HG02943 (cell line): ENCODE results near the gene KIF22.

Experiments used
- ATAC-seq: cut with Tn5 transposase; IDR thresholded peaks from one replicate; pipeline ENCODE4 v1.9.1; 2021; ENCODE audit warnings: mild to moderate bottlenecking, low read depth, moderate library complexity; ENCODE audit not compliant: unreplicated experiment

KIF22 gene

DNA sequence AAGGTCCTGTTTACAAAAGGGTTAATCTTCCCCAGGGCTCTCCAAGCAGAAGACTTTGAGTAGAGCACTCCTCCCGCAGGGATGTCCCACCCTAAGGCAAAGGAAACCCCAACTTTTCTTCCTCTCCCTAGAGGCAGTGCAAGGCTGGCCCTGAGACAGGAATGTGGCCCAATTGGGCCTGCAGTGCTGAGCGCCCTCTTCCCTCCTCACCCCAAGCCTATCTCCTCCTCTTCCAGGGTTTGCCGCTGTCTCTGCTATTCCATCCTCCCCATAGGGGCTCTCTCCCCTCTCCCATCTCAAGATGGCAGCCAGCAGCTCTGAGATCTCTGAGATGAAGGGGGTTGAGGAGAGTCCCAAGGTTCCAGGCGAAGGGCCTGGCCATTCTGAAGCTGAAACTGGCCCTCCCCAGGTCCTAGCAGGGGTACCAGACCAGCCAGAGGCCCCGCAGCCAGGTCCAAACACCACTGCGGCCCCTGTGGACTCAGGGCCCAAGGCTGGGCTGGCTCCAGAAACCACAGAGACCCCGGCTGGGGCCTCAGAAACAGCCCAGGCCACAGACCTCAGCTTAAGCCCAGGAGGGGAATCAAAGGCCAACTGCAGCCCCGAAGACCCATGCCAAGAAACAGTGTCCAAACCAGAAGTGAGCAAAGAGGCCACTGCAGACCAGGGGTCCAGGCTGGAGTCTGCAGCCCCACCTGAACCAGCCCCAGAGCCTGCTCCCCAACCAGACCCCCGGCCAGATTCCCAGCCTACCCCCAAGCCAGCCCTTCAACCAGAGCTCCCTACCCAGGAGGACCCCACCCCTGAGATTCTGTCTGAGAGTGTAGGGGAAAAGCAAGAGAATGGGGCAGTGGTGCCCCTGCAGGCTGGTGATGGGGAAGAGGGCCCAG is 22.4 kb downstream of the KIF22 start:
- no peak for ATAC-seq

DNA sequence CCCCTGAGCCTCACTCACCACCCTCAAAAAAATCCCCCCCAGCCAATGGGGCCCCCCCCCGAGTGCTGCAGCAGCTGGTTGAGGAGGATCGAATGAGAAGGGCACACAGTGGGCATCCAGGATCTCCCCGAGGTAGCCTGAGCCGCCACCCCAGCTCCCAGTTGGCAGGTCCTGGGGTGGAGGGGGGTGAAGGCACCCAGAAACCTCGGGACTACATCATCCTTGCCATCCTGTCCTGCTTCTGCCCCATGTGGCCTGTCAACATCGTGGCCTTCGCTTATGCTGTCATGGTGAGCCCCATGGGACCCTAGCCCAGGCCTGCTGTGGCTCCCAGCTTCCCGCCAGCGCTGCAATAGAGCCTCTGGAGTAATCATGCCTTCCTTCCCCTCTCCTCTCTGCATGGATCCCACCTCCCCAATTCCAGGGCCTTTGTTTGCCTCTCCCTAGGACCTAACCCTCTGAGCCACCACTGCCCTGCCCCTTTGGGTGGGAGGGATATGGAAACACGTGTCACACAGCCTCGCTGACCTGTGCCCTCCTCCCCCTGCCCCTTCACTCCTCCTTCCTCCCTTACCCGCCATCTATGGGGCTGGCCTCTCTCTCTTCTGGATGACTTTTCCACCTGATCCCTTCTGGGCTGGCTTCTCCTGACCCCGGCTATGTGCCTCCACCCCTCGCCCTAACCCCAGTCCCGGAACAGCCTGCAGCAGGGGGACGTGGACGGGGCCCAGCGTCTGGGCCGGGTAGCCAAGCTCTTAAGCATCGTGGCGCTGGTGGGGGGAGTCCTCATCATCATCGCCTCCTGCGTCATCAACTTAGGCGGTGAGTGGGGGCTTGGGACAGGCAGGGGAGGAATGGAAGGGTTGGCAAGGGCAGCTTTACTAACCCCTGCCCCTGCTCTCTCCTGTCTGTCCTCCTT is 23.4 kb downstream of the KIF22 start:
- no peak for ATAC-seq

DNA sequence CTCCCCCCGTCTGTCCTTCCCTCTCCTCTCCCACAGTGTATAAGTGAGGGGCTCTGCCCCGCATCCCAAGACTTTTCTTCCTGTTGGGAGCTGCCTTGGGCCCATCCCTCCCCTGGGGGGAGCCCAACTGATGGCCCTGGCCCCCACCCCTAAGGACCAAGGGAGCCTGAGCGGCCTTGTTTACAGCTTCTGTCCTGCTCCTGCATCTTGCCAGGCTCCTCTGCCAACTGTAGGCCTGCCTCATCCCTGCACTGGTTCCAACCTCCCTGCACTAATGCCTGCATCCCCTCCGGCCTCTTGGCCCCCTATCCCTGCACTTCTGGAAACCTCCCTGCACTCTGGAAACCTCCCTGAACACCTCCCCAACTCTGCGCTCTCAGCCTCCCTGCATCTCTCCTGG is 24.0 kb downstream of the KIF22 start:
- ATAC-seq = no peak

- no peak for ATAC-seq
Observed at GRCh38 chr16:29815032-29815721, 24.6 kb downstream of the KIF22 start.

DNA sequence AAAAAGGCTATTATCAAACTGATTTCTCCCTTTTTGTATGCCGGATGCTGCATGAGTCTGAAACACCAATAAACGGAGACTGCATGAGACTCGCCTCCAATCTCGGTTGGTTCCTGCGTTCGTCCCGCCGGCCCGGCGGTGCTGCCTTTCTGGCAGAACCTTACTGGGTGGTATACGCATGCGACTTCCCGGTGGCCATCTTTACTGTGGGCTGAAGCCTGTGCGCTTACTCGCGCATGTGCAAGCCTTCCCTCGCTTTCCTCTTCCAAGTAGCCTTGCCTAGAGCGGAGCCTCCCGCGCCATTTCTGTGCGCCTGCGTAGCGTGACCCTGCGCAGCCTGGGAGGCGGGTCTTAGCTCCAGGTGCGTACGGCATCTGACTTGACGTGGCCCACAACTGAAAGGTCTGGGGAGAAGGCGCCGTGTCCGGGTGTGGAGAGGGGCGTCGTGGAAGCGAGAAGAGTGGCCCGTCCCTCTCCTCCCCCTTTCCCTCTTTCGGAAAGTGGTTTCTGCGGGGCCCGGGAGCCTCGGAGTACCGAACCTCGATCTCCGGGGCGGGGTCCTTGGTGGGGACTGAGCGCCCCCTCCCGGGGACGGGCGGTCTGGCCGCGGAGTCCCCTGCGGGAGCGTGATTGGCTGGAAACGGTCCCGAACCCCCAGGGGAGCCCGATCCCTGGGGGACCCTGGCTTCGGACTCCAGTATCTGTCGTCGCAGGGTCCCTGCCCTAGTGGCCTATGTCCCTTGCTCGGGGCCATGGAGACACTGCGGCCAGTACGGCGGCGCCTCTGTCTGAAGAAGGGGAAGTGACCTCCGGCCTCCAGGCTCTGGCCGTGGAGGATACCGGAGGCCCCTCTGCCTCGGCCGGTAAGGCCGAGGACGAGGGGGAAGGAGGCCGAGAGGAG is 25.5 kb downstream of the KIF22 start, which contains the start of gene PAGR1:
TSS of gene PAGR1 (plus strand) at position 360 of the 901 bp plus-strand sequence. CDS start at position 734, 374 bp downstream.
- ATAC-seq = peak; percentile 66

DNA sequence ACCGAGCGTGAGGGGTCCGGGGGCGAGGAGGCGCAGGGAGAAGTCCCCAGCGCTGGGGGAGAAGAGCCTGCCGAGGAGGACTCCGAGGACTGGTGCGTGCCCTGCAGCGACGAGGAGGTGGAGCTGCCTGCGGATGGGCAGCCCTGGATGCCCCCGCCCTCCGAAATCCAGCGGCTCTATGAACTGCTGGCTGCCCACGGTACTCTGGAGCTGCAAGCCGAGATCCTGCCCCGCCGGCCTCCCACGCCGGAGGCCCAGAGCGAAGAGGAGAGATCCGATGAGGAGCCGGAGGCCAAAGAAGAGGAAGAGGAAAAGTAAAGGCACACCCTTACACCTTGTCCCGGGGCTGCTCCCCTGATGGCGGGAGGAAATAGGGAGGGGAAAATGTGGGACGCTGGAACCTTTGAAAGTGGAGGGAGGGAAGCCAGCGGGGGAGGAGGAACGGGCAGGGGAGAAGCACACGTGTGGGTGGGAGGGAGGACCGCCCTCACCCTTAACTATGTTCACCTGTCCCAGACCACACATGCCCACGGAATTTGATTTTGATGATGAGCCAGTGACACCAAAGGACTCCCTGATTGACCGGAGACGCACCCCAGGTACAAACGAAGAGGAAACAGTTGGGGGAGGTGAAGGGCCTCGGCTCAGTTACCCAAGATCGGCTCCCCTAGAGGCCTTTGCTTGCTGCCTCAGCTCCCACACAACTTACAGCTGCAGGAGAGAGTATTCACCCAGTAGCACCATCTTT is 26.3 kb downstream of the KIF22 start:
- ATAC-seq = no peak

- no peak for ATAC-seq
Observed at GRCh38 chr16:29818082-29818481, 27.5 kb downstream of the KIF22 start.

- no peak for ATAC-seq
Observed at GRCh38 chr16:29819506-29819905, 29.0 kb downstream of the KIF22 start.

DNA sequence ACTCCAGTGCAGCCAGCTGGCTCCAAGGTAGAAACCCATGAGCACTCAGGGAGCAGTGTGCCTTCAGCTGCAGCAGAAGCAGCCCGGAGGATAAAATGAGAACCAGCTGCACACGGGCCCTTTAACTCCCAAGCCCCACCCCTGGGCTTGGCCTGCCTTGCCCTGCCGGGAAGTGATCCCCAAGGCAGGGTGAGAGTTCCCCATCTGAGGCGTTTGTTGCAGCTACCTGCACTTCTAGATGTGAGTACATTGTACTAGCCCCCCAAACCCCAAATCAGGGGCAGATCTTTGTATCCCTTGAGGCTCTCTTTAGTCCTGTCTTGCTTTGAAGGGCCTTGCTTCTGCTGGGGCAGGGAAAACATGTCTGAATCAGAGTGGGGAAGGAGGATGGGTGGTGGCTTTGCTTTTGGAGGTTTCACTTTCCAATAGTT is 29.7 kb downstream of the KIF22 start, which contains the start of gene MVP:
TSS of gene MVP (plus strand) at position 192 of the 431 bp plus-strand sequence. CDS start 10,088 bp downstream, outside the sequence.
- no peak for ATAC-seq

DNA sequence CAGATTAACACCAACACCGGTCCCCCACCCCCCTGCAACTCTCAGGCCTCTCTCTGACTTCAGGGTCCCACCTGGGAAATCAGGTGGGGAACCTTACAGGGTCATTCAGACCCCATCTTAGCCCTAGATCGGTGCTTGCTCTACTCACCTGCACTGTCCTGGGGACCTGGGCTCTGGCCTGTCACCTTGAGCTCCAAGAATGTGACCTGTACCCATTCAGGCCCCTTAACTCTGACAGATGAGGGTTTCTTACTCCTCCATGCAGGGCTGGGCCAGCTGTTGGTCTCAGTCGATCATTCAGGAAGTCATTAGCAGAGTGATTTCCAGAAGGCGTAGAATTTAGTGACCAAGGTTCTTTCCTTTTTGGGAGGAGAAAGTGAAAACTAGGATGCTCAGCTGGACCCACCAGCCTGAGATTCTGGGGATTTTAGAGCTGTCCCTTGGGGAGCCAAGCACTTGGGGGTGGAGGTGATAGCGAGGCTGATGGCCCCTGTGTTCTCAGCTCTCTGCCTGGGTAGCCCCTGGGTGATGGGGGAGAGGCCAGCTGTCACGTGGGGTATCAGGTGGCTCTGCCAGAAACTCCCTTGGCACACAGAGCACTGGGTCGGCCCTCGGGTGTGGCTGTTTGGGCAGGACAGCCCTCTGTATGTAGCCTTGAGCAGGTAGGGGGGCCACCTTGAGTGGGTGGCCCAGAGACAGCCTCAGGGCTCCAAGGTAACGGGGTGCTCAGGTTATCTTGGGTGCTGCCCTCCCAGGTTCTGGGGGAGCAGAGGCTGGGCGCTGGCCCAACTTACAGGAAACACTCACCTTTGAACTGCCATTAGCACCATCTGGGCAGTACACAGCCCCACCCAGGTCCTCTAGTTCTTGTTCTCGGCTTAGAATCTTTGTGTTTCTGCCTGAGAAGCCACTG is 30.4 kb downstream of the KIF22 start:
- ATAC-seq = no peak

GRCh38 chr16:29821643-29822115 is 31.1 kb downstream of the KIF22 start:
- ATAC-seq = no peak

- ATAC-seq = no peak
Observed at GRCh38 chr16:29824589-29825144, 34.1 kb downstream of the KIF22 start.

DNA sequence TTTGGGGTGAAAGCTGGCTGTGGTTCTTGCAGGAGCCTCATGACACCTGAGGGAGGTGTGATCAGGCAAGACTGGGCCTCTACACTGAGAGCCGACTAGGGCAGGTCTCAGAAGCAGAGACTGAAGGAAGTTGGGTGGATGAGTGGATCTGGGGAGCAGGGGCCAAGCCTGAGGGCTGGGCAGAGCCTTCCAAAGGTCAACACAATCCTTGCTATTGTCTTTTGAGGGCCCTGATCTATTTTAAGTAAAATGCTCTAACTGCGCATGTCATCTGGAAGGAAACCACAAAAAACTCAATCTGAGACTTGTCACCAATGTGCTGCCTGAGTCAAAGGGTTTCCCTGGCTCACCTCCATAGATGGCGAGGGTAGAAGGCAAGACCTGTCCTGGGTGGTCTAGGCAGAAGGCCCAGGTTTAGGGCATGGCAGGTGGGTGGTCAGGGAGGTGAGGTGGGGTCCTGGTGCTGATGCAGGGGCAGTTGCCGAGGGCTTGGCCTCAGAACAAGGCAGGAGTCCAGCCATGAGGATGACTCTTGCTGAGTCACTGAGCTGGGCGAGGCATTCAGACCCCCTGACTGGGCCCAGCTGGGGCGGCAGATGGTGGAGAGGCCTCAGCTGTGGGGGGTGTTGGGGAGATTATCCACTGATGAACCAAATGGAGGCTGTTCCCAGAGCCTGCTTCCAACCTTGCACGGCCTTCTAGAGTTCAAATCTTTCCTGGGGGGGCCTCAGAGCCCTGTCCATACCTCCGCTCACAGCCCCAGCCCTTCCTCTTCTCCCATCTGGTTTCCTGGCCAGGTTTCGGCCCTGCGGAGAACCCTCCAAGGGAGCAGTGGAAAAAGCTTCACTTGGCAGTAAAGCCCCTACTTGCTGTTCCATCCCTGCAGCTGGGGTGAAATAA is 34.8 kb downstream of the KIF22 start:
- no peak for ATAC-seq

DNA sequence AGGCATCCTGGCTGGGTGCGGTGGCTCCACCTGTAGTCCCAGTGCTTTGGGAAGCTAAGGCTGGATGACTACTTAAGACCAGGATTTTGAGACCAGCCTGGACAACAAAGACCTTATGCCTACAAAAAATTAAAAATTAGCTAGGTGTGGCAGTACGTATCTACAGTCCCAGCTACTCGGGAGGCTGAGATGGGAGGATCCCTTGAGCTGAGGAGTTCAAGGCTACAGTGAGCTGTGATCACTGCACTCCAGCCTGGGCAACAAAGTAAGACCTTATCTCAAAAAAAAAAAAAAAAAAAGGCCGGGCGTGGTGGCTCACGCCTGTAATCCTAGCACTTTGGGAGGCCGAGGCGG is 35.8 kb downstream of the KIF22 start:
- no peak for ATAC-seq

- ATAC-seq = no peak
Observed at GRCh38 chr16:29830774-29831173, 40.2 kb downstream of the KIF22 start.

DNA sequence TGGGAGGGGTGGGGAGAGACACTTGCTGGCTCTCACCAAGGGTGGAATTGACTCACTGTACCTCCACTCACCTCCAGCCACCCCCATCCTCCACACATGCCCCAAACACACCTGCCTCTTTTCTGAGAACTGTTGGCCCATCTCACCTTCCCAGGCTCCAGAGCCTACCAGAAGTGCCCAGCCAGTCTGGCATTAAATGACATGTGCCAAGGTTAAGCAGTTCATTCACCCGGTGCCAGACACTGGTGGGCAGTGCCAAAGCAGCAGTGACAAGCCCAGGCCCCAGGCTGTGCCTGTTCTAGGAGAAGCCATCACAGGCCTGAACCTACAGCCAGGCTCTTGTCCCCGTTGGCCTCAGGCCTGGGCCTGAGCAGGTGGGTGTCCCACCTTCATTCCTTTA is 40.9 kb downstream of the KIF22 start:
- ATAC-seq = no peak
